Measurements from ENCODE around the gene TMEM82. TPM values are rescaled to one million over a fixed set of nuclear protein-coding genes. Genes with fewer than 3 reads are reported as not detected.

TMEM82 gene
- total and polyA plus RNA-seq, 9 of the 15 experiments (the other 6 are each of a cell fraction or from before 2014, with no cell fraction given) = not detected

- TF ChIP-seq AFF1 (IDR thresholded peaks at IDR 0.05; ENCODE audit: low read depth in 1 of 2, partially characterized antibody in 2 of 2) (no peak), HMBOX1 (IDR thresholded peaks at IDR 0.05) (no peak), SAP30 (IDR thresholded peaks at IDR 0.05; ENCODE audit: borderline replicate concordance, insufficient read depth, low read depth, low read length, poor library complexity, severe bottlenecking) (no peak), ZFPM2 (CRISPR knock-in tag; IDR thresholded peaks at IDR 0.05) (no peak), ZSCAN32 (CRISPR knock-in tag; IDR thresholded peaks at IDR 0.05) (no peak), RERE (CRISPR knock-in tag; IDR thresholded peaks at IDR 0.05; ENCODE audit: borderline replicate concordance) (no peak), ZNF184 (CRISPR knock-in tag; IDR thresholded peaks at IDR 0.05) (no peak), NFRKB (IDR thresholded peaks at IDR 0.05; ENCODE audit: low read depth) (no peak), ETV5 (CRISPR knock-in tag; IDR thresholded peaks at IDR 0.05; ENCODE audit: low read depth) (no peak), TARDBP (IDR thresholded peaks at IDR 0.05) (no peak), PRPF4 (IDR thresholded peaks at IDR 0.05; ENCODE audit: insufficient read depth, low read depth, low read length, poor library complexity, severe bottlenecking) (no peak), PATZ1 (CRISPR knock-in tag; IDR thresholded peaks at IDR 0.05; ENCODE audit: borderline replicate concordance) (no peak)
These were observed 19.9 kb upstream of the TMEM82 start (continued) for GRCh38 chr1:15722411-15722810.
